ENCODE measurements around the gene FKBP11.

GRCh38 chr12:48929551-48929950, 4.3 kb upstream of the FKBP11 start:
- TF ChIP-seq POLR2A (IDR thresholded peaks at IDR 0.05; ENCODE audit: control extremely low read depth in 1 of 2, low read depth in 2 of 2, low read length in 2 of 2) (no peak), SRF (IDR thresholded peaks at IDR 0.05; ENCODE audit: low read depth, low read length) (no peak)

Data from H1 (cell line).